NCI-H82 (cell line): ENCODE measurements around the gene CTNND2.

Experiments used
- DNase-seq: peaks from one replicate; lab custom pipeline; 2025; lab: John Stamatoyannopoulos, UW

The CTNND2 gene

GRCh38 chr5:11385251-11385900, 518.9 kb downstream of the CTNND2 start:
- no peak for DNase-seq

- DNase-seq: peak; percentile 44
Observed at GRCh38 chr5:11384441-11385250, 519.6 kb downstream of the CTNND2 start.

GRCh38 chr5:11383506-11384095, 520.6 kb downstream of the CTNND2 start:
- peak; percentile 91 for DNase-seq

GRCh38 chr5:11378461-11378860, 525.8 kb downstream of the CTNND2 start:
- no peak for DNase-seq

GRCh38 chr5:11377896-11378295, 526.4 kb downstream of the CTNND2 start:
- no peak for DNase-seq

- DNase-seq: no peak
Observed at GRCh38 chr5:11372191-11372590, 532.1 kb downstream of the CTNND2 start.

- no peak for DNase-seq
Observed at GRCh38 chr5:11371021-11371420, 533.2 kb downstream of the CTNND2 start.

GRCh38 chr5:11364531-11364930, 539.7 kb downstream of the CTNND2 start:
- no peak for DNase-seq

- no peak for DNase-seq
Observed at GRCh38 chr5:11363631-11364178, 540.5 kb downstream of the CTNND2 start.

GRCh38 chr5:11361768-11362167, 542.5 kb downstream of the CTNND2 start:
- no peak for DNase-seq

GRCh38 chr5:11357928-11358327, 546.3 kb downstream of the CTNND2 start:
- no peak for DNase-seq

- DNase-seq: no peak
Observed at GRCh38 chr5:11355491-11355890, 548.8 kb downstream of the CTNND2 start.

- DNase-seq: no peak
Observed at GRCh38 chr5:11346336-11346735, 557.9 kb downstream of the CTNND2 start.

- DNase-seq: no peak
Observed at GRCh38 chr5:11335881-11336760, 568.1 kb downstream of the CTNND2 start.

- peak; percentile 31 for DNase-seq
Observed at GRCh38 chr5:11334404-11334803, 569.8 kb downstream of the CTNND2 start.

- no peak for DNase-seq
Observed at GRCh38 chr5:11329679-11330078, 574.6 kb downstream of the CTNND2 start.

- DNase-seq: no peak
Observed at GRCh38 chr5:11324521-11325289, 579.5 kb downstream of the CTNND2 start.

- no peak for DNase-seq
Observed at GRCh38 chr5:11323761-11324160, 580.5 kb downstream of the CTNND2 start.

GRCh38 chr5:11322133-11322532, 582.1 kb downstream of the CTNND2 start:
- no peak for DNase-seq

- no peak for DNase-seq
Observed at GRCh38 chr5:11319836-11320580, 584.2 kb downstream of the CTNND2 start.
